NCI-H774 (cell line): ENCODE results near the gene PHF2.

Experiments
- DNase-seq: peaks from one replicate; lab custom pipeline; 2025; lab: John Stamatoyannopoulos, UW

The PHF2 gene

DNA sequence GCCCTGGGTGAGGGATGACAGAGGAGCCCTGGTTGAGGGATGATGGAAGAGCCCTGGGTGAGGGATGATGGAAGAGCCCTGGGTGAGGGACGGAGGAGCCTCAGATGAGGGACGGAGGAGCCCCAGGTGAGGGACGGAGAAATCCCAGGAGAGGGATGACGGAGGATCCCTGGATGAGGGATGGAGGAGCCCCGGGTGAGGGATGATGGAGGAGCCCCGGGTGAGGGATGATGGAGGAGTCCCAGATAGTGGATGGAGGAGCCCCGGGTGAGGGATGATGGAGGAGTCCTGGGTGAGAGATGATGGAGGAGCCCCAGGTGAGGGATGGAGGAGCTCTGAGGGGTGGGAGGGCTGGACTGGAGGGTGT is 10.9 kb downstream of the PHF2 start:
- no peak for DNase-seq

GRCh38 chr9:93587651-93588347 is 11.4 kb downstream of the PHF2 start:
- DNase-seq, result no peak

GRCh38 chr9:93588641-93589609 is 12.5 kb downstream of the PHF2 start:
- no peak for DNase-seq

- no peak for DNase-seq
Measured at GRCh38 chr9:93589688-93590087, 13.3 kb downstream of the PHF2 start.

- no peak for DNase-seq
Measured at GRCh38 chr9:93590609-93591234, 14.3 kb downstream of the PHF2 start.

GRCh38 chr9:93591301-93592007 is 15.1 kb downstream of the PHF2 start:
- DNase-seq, result no peak

- DNase-seq, result no peak
Measured at GRCh38 chr9:93592008-93592642, 15.7 kb downstream of the PHF2 start.

GRCh38 chr9:93592643-93593021 is 16.2 kb downstream of the PHF2 start:
- peak; percentile 16 for DNase-seq

DNA sequence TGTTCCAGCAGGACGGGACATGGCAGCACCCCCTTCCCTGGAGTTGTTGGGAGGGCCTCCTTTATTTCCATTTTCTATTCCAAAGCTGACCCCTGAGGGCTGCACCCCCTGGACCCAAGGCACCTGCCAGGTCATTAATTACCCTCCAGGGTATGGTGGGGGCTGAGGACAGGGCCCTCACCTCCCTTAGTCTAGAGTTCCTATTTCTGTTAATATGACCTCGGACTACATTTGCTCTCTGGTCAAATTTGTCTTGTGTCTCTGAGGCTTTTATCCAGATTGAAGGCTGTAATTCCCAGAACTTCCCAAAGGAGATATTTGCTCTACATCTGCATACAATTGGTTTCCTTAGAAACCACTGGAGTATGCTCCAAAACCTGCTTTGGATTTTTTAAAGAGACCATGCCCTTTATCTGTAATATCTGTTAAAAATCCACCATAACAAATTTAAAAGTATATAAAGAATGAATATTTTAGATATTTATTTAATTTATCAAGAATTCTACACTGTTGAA is 16.8 kb downstream of the PHF2 start:
- DNase-seq, result no peak

DNA sequence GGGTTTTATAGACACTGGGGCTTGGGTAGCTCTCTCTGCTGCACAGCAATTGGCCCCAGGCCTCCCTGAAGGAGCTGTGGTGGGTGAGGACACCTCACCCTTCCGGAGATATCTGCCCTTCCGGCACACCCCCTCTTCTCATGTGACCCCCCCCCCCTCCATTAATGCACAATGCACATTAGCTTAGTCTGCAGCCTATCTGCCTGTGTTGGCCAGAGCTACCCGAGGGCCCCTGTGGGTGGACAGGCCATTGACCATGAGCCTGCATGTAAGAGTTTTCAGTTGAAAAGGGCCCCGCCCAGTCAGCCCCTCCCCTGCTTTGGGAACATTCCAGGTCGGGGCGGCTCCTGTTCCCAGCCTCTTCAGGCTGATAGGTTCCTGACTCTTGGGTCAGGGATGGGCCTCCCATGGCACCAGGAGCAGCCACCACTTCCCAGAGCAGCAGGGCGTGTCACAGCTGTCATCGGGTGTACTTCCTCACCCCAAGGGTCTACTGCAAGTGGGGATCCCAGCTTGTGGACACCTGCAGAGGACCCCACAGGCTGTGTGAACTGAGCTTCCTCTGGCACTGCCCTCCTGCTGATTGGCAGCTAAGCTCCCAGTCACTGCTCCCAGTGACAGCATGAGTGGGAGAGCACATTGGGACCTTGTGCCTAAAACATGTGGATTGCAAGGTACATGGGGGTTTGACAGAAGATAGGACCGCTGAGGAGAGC is 17.8 kb downstream of the PHF2 start:
- no peak for DNase-seq

DNA sequence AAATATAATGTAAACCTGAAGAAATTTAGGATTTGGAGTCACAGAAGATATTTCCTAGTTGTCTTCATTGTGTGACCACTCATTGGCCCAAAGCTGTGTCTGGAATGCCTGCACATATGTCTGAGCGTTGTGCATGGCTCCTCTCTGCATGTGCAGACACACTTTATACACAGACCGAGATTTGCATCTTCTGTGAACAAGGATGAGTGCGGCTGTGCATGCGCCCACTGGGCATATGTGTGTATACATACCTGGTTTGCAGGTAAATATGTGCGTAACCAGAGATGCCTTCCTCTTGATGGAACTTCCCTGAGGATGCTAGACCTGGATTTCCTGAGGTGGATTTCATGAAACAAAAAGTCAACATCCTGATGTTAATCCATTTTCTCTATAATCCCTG is 19.1 kb downstream of the PHF2 start:
- DNase-seq, result no peak

DNA sequence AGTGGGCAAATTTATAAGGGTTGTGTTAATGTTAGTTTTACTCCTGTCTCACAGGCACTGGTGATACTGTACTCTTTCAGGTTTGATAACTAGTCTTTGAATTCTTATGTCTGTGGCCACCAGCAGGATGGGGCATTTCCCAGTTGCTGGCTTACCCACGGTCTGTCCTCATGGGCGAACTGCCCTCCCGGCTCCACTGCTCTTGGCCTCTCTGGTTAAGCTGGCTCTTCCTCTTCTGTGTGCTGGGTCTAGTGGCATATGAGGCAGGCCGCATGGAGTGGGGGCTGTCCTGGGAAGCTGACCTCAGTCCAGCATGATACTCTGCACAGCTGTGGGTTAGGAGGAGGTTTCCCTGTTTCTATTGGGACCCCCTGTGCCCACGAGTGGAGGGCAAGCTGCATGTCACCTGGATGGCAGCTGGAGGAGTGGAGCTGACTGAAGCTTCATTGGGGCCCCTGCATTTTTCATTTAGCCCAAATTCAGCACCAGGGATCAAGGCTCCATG is 19.5 kb downstream of the PHF2 start:
- DNase-seq, result no peak

GRCh38 chr9:93596399-93596798 is 20.0 kb downstream of the PHF2 start:
- no peak for DNase-seq

DNA sequence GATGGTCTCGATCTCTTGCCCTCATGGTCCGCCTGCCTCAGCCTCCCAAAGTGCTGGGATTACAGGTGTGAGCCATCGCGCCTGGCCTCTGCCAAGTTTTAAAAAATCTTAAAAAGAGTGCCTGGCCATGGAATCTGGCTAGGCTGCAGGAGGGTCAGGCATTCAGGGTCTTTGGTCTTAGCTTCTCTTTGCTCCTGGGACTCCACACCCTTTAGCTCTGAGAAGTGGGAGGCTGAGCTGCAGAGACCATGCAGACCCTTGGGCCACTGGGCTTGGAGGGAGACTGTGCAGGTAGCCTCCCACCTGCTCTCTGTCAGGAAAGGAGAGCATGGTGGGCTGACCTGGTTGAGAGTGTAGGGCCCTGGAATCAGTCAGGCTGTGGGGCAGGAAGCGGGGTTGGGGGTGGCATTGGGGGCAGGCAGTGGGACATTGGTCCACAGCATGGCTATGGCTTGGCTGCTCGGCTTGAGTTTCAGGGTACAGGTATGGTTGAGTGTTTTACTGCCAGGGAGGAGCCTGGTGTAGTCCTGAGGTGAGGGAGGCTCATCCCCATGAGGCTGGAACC is 20.8 kb downstream of the PHF2 start:
- DNase-seq, result no peak

GRCh38 chr9:93597871-93598646 is 21.7 kb downstream of the PHF2 start:
- no peak for DNase-seq

- no peak for DNase-seq
Measured at GRCh38 chr9:93598647-93599241, 22.4 kb downstream of the PHF2 start.

DNA sequence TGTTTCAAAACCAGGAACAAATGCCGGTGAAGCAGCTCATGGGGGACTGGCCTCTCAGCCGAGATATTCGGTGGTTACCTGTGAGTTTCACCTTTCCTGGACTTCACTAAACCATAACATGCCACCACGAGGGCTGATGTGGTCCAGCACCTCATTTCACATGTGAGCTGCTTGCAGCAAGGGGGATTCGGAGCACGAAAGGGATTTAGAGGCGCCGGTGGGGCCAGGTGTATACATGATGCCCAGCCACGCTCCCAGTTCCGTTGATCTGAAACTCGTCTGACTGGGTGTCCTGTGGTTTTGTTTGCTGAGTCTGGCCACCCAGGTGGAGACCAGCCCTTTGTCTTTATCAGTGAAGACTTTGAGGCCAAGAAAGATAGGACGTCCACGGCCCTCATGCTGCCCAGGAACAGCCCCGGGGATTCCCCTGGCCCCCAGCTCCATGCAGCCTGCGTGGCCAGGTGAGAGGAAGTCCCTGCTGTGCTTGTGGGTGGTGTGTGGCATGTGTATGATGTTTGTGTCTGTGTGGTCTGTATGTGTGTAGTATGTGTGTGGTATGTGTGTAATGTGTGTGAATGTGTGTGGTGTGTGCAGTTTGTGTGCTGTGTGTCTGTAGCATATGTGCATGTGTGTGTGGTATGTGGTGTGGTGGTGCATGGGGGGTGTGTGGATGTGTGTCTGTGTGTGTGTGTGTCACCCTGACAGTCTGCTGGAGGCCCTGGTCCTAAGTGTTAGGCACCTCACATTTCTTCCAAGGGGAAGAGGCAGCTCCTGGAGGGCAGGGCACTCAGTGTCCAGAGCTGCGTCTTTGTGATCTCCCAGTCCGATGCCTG is 23.4 kb downstream of the PHF2 start:
- DNase-seq, result no peak

DNA sequence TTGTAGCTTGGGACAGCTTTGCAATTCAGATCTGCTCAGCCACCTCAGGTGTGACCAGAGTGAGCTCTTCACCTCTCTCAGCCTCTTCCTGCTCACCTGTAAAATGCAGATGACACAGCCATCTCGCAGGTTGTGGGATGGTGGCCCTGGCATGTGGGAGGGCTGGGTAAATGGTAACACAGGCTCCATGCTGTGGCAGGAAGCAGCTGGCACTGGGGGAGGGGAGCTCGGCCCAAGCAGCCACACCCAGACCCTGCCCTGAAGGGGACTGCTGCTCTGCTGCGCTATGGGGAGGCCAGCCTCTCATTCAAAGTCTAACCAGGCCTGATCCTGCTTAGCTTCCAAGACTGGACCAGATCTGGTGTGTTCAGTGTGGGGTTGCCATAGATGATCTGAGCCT is 24.1 kb downstream of the PHF2 start:
- peak; percentile 67 for DNase-seq
